Ascending aorta (tissue), 2 donors: Measurements from ENCODE around the gene LRRC32. TPM values are rescaled to one million over a fixed set of nuclear protein-coding genes. Genes with fewer than 3 reads are reported as not detected.
A peak's percentile ranks its signal among the peaks of the same experiment; 100 is the strongest.

Experiments
- DNase-seq, 2 donors: peaks; one replicate each; pipeline ENCODE4 v3.0.0-alpha.2; 2019; ENCODE audit warnings: low spot score in 2 of 2
- H3K27ac ChIP-seq, 2 donors: fragments of 200-600 bp; sonication (generic); one replicate each; pipeline ENCODE4 v1.5.1; 2016 to 2017; ENCODE audit warnings: mild to moderate bottlenecking in 1 of 2
- H3K27me3 ChIP-seq: fragments of 200-600 bp; sonication (generic); one replicate; pipeline ENCODE4 v1.5.1; 2017
- H3K36me3 ChIP-seq, 2 donors: fragments of 200-600 bp; sonication (generic); one replicate each; pipeline ENCODE4 v1.5.1; 2016
- H3K4me1 ChIP-seq, 2 donors: fragments of 200-600 bp; sonication (generic); one replicate each; pipeline ENCODE4 v1.5.1; 2016 to 2017; ENCODE audit warnings: mild to moderate bottlenecking in 1 of 2
- H3K4me3 ChIP-seq, 2 donors: fragments of 200-600 bp; sonication (generic); one replicate each; pipeline ENCODE4 v1.5.1; 2016 to 2017; ENCODE audit warnings: mild to moderate bottlenecking in 1 of 2
- H3K9me3 ChIP-seq, 2 donors: fragments of 200-600 bp; sonication (generic); one replicate each; pipeline ENCODE4 v1.5.1; 2016
- CTCF ChIP-seq, 3 experiments: fragments of 200-600 bp in 2 of 3; fragments of 450-650 bp in 1 of 3; sonication (generic) in 2 of 3; IDR thresholded peaks; one replicate each; pipeline ENCODE4 v1.5.1; 2016 to 2019; ENCODE audit warnings: antibody characterized with exemption in 3 of 3, mild to moderate bottlenecking in 1 of 3, moderate library complexity in 1 of 3
- intact Hi-C: fragments of 100-400 bp; cut with DNase I; formaldehyde crosslinking; loops from one replicate; pipeline ENCODE4 v1.15.1; 2023
- total RNA-seq: library from RNA; depleted of rRNA; stranded (reverse); fragments of >200 nt; gene quantifications from one replicate; pipeline ENCODE4 v1.1.0, GENCODE V29; 2016

Gene LRRC32
- total RNA-seq, 1 donor from 2014 or later = 280 TPM

- Histone ChIP-seq H3K27me3 (no peaks in the 10 kb centered on the region), H3K4me1 (peaks cover 11 to 25% of the 10 kb centered on the region in 2 donors), H3K36me3 (no peaks in the 10 kb centered on the region), H3K9me3 (peaks cover 7 to 9% of the 10 kb centered on the region in 2 donors), H3K27ac (no peak overlapping the region), H3K4me3 (no peak overlapping the region)
- DNase-seq = no peak
- no peak for TF ChIP-seq CTCF (IDR thresholded peaks at IDR 0.05)
- intact Hi-C loops = no loop called here
Observed at GRCh38 chr11:76624500-76625379, 45.8 kb downstream of the LRRC32 start.

- no peak for TF ChIP-seq CTCF (IDR thresholded peaks at IDR 0.05)
- intact Hi-C loops = no loop called here
- peaks cover 8 to 17% of the 10 kb centered on the region in 2 donors for H3K4me1 ChIP-seq
- H3K9me3 ChIP-seq = peaks cover 7 to 10% of the 10 kb centered on the region in 2 donors
- H3K36me3 ChIP-seq = no peaks in the 10 kb centered on the region
- DNase-seq = no peak
- H3K27ac ChIP-seq = peak overlapping the region in 1 of 2 donors; percentile 27
- H3K4me3 ChIP-seq = no peak overlapping the region
- no peaks in the 10 kb centered on the region for H3K27me3 ChIP-seq
Observed at GRCh38 chr11:76623884-76624419, 46.6 kb downstream of the LRRC32 start.

GRCh38 chr11:76623171-76623883 is 47.2 kb downstream of the LRRC32 start:
- no peaks in the 10 kb centered on the region for H3K36me3 ChIP-seq
- H3K4me3 ChIP-seq = no peak overlapping the region
- intact Hi-C loops = no loop called here
- H3K9me3 ChIP-seq = peaks cover 7 to 17% of the 10 kb centered on the region in 2 donors
- H3K4me1 ChIP-seq = peaks cover 8 to 14% of the 10 kb centered on the region in 2 donors
- no peak for TF ChIP-seq CTCF (IDR thresholded peaks at IDR 0.05)
- no peak for DNase-seq
- H3K27ac ChIP-seq = peak overlapping the region in 1 of 2 donors; percentile 37
- no peaks in the 10 kb centered on the region for H3K27me3 ChIP-seq

GRCh38 chr11:76622493-76623094 is 48.0 kb downstream of the LRRC32 start:
- Histone ChIP-seq H3K4me3 (no peak overlapping the region), H3K9me3 (peaks cover 7 to 18% of the 10 kb centered on the region in 2 donors), H3K27ac (peak overlapping the region; percentile 71), H3K4me1 (peaks cover 8 to 16% of the 10 kb centered on the region in 2 donors), H3K36me3 (no peaks in the 10 kb centered on the region), H3K27me3 (no peaks in the 10 kb centered on the region)
- intact Hi-C loops = no loop called here
- no peak for DNase-seq
- TF ChIP-seq CTCF (IDR thresholded peaks at IDR 0.05) = no peak

GRCh38 chr11:76621868-76622267 is 48.7 kb downstream of the LRRC32 start:
- DNase-seq = no peak
- H3K36me3 ChIP-seq = no peaks in the 10 kb centered on the region
- H3K9me3 ChIP-seq = peaks cover 7 to 18% of the 10 kb centered on the region in 2 donors
- no peak for TF ChIP-seq CTCF (IDR thresholded peaks at IDR 0.05)
- H3K4me1 ChIP-seq = peaks cover 8 to 22% of the 10 kb centered on the region in 2 donors
- H3K27me3 ChIP-seq = no peaks in the 10 kb centered on the region
- intact Hi-C loops = no loop called here
- H3K27ac ChIP-seq = peak overlapping the region; percentile 71
- no peak overlapping the region for H3K4me3 ChIP-seq
